Mesenteric fat pad (tissue), 1 donor: ENCODE data around the gene ALDH3A2. TPM values are rescaled to one million over a fixed set of nuclear protein-coding genes. Genes with fewer than 3 reads are reported as not detected.

ENCODE experiments used
- total RNA-seq: library from RNA; stranded (reverse); fragmentation: NEBNext Ultra II Directional; extraction: Animal tissue kit (Norgen Biotek cat#: 25700); gene quantifications from one replicate; pipeline ENCODE4 v1.2.1, GENCODE V29; 2021
- donor health status: DM: yes; HTN: yes; CAD: no.

Gene ALDH3A2
- total RNA-seq, 1 donor from 2014 or later = 107 TPM

Other genes starting within 250 kb of the ALDH3A2 start
- 3.9 TPM for gene RNF112, start 237.5 kb upstream of the ALDH3A2 start, total RNA-seq
- 7.0 TPM for gene SLC47A1, start 114.9 kb upstream of the ALDH3A2 start, total RNA-seq
- not detected for gene SLC47A2, start 67.8 kb downstream of the ALDH3A2 start, total RNA-seq
- 1.3 TPM for gene ALDH3A1, start 99.5 kb downstream of the ALDH3A2 start, total RNA-seq
- 31.7 TPM for gene ULK2, start 219.2 kb downstream of the ALDH3A2 start, total RNA-seq